Peyer's patch (tissue), 4 donors: ENCODE results near the gene RTN4R. TPM values are rescaled to one million over a fixed set of nuclear protein-coding genes. Genes with fewer than 3 reads are reported as not detected.

ENCODE experiments used
- DNase-seq, 3 donors: peaks; one replicate each; pipeline ENCODE4 v3.0.0-alpha.2; 2017 to 2019
- H3K27ac ChIP-seq, 4 donors: fragments of 200-600 bp; sonication (generic); one replicate each; pipeline ENCODE4 v1.5.1; 2016 to 2019
- H3K27me3 ChIP-seq, 2 donors: fragments of 200-600 bp; sonication (generic); one replicate each; pipeline ENCODE4 v1.5.1; 2019
- H3K36me3 ChIP-seq, 3 donors: fragments of 200-600 bp; sonication (generic); one replicate each; pipeline ENCODE4 v1.5.1; 2016 to 2019
- H3K4me1 ChIP-seq, 4 donors: fragments of 200-600 bp; sonication (generic); one replicate each; pipeline ENCODE4 v1.5.1; 2016 to 2019
- H3K4me3 ChIP-seq, 4 donors: fragments of 200-600 bp; sonication (generic); 1 replicate in 3 of 4; 2 replicates in 1 of 4; pipeline ENCODE4 v1.5.1; 2016 to 2019; ENCODE audit warnings: mild to moderate bottlenecking in 1 of 4
- H3K9me3 ChIP-seq, 4 donors: fragments of 200-600 bp; sonication (generic); one replicate each; pipeline ENCODE4 v1.5.1; 2016 to 2019; ENCODE audit warnings: mild to moderate bottlenecking in 1 of 4
- CTCF ChIP-seq, 6 experiments: fragments of 450-650 bp in 4 of 6; fragments of 200-600 bp in 2 of 6; sonication (generic) in 1 of 6; IDR thresholded peaks; one replicate each; pipeline ENCODE4 v1.5.1; 2017 to 2019; ENCODE audit warnings: antibody characterized with exemption in 6 of 6, mild to moderate bottlenecking in 3 of 6, moderate library complexity in 1 of 6
- POLR2A ChIP-seq, 2 donors: fragments of 450-650 bp; IDR thresholded peaks; one replicate each; pipeline ENCODE4 v1.5.1; 2017; ENCODE audit warnings: antibody characterized with exemption in 2 of 2, mild to moderate bottlenecking in 2 of 2, moderate library complexity in 2 of 2
- total RNA-seq, 4 donors: library from RNA; depleted of rRNA; stranded (reverse); fragments of >200 nt; gene quantifications; one replicate each; pipeline ENCODE4 v1.1.0, GENCODE V29; 2016

RTN4R gene
- total RNA-seq, 4 donors from 2014 or later = 5.2 to 9.1 (median 5.7) TPM

- H3K27ac ChIP-seq = peak overlapping the region in 2 of 4 donors; percentile 59 to 63
- no peaks in the 10 kb centered on the region for H3K9me3 ChIP-seq
- TF ChIP-seq CTCF (IDR thresholded peaks at IDR 0.05) = no peak
- TF ChIP-seq POLR2A (IDR thresholded peaks at IDR 0.05) = no peak
- H3K36me3 ChIP-seq = no peaks in the 10 kb centered on the region
- peaks cover 0 to 34% (median 16%) of the 10 kb centered on the region in 4 donors for H3K4me1 ChIP-seq
- no peaks in the 10 kb centered on the region for H3K27me3 ChIP-seq
- H3K4me3 ChIP-seq = no peak overlapping the region
- DNase-seq = no peak
Measured at GRCh38 chr22:20240447-20240764, 27.7 kb downstream of the RTN4R start.

GRCh38 chr22:20239676-20240446 lies 28.3 kb downstream of the RTN4R start:
- peaks cover 0 to 33% (median 14%) of the 10 kb centered on the region in 4 donors for H3K4me1 ChIP-seq
- no peak overlapping the region for H3K4me3 ChIP-seq
- no peak for DNase-seq
- no peaks in the 10 kb centered on the region for H3K9me3 ChIP-seq
- no peak for TF ChIP-seq CTCF (IDR thresholded peaks at IDR 0.05)
- no peak for TF ChIP-seq POLR2A (IDR thresholded peaks at IDR 0.05)
- H3K36me3 ChIP-seq = no peaks in the 10 kb centered on the region
- H3K27ac ChIP-seq = peak overlapping the region; percentile 14 to 68 (median 61)
- no peaks in the 10 kb centered on the region for H3K27me3 ChIP-seq

- Histone ChIP-seq H3K4me3 (peak overlapping the region in 1 of 4 donors; percentile 10), H3K27me3 (no peaks in the 10 kb centered on the region), H3K4me1 (peaks cover 0 to 26% (median 8%) of the 10 kb centered on the region in 4 donors), H3K9me3 (no peaks in the 10 kb centered on the region), H3K36me3 (no peaks in the 10 kb centered on the region), H3K27ac (peak overlapping the region; percentile 14 to 68 (median 61))
- TF ChIP-seq CTCF (IDR thresholded peaks at IDR 0.05) (no peak), POLR2A (IDR thresholded peaks at IDR 0.05) (no peak)
- peak in 1 of 3 donors; percentile 55 for DNase-seq
Measured at GRCh38 chr22:20238901-20239675, 29.0 kb downstream of the RTN4R start.

DNA sequence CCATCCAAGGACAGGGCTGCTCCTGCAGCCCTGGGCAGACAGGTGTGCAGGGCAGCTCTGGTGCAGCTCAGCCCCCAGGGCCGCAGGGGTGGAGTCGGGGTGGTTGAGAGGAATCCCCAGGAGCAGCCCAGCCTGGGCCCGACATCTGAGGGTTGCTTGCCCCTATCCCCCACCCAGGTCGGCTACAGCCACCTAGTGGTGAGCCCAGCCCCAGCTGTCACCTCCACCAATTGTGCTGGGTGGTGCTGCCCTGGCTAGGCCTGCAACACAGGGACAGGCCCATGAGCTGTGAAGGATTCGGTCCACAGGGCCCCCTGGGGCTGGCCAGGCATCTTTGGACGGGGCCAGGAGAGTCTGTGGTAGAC lies 29.6 kb downstream of the RTN4R start:
- no peak for TF ChIP-seq POLR2A (IDR thresholded peaks at IDR 0.05)
- peak in 4 of 6 experiments; percentile 43 to 73 (median 60) for TF ChIP-seq CTCF (IDR thresholded peaks at IDR 0.05)
- Histone ChIP-seq H3K4me1 (peaks cover 0 to 20% (median 4%) of the 10 kb centered on the region in 4 donors), H3K36me3 (no peaks in the 10 kb centered on the region), H3K4me3 (no peak overlapping the region), H3K9me3 (no peaks in the 10 kb centered on the region), H3K27ac (peak overlapping the region; percentile 14 to 68 (median 61)), H3K27me3 (no peaks in the 10 kb centered on the region)
- peak; percentile 51 to 76 (median 70) for DNase-seq

GRCh38 chr22:20237480-20238440 lies 30.4 kb downstream of the RTN4R start:
- Histone ChIP-seq H3K4me1 (peaks cover 0 to 15% (median 2%) of the 10 kb centered on the region in 4 donors), H3K9me3 (no peaks in the 10 kb centered on the region), H3K36me3 (no peaks in the 10 kb centered on the region), H3K4me3 (no peak overlapping the region), H3K27ac (peak overlapping the region in 3 of 4 donors; percentile 59 to 68 (median 63)), H3K27me3 (no peaks in the 10 kb centered on the region)
- no peak for TF ChIP-seq POLR2A (IDR thresholded peaks at IDR 0.05)
- no peak for TF ChIP-seq CTCF (IDR thresholded peaks at IDR 0.05)
- DNase-seq = peak in 2 of 3 donors; percentile 24 to 53
